Suprapubic skin (tissue), 4 donors: ENCODE measurements around the gene GIT1.

Source experiments
- CTCF ChIP-seq, 2 donors: fragments of 200-600 bp in 1 of 2; fragments of 450-650 bp in 1 of 2; sonication (generic) in 1 of 2; IDR thresholded peaks; one replicate each; pipeline ENCODE4 v1.5.1; 2016 to 2019; ENCODE audit warnings: antibody characterized with exemption in 2 of 2, mild to moderate bottlenecking in 1 of 2, moderate library complexity in 1 of 2
- POLR2A ChIP-seq, 2 donors: fragments of 450-650 bp; IDR thresholded peaks; one replicate each; pipeline ENCODE4 v1.6.1; 2017; ENCODE audit warnings: antibody characterized with exemption in 2 of 2, mild to moderate bottlenecking in 2 of 2, moderate library complexity in 2 of 2
- POLR2AphosphoS5 ChIP-seq, 3 donors: sonication (generic); formaldehyde crosslinking; IDR thresholded peaks; one replicate each; pipeline ENCODE4 v1.6.1; 2017; ENCODE audit warnings: antibody characterized with exemption in 3 of 3

GRCh38 chr17:29612404-29613280, 23.2 kb upstream of the GIT1 start:
- TF ChIP-seq CTCF (IDR thresholded peaks at IDR 0.05): no peak
- no peak for TF ChIP-seq POLR2AphosphoS5 (IDR thresholded peaks at IDR 0.05)
- TF ChIP-seq POLR2A (IDR thresholded peaks at IDR 0.05): no peak
